22Rv1 (cell line): ENCODE results near the gene CLRN3.

Experiments used
- ZFX ChIP-seq: fragments of 450-650 bp; IDR thresholded peaks from 2 replicates; pipeline ENCODE4 v1.6.1; 2017; ENCODE audit warnings: antibody characterized with exemption, borderline replicate concordance
- TF ChIP-seq, protein P1 (sequence below): fragments of 450-650 bp; IDR thresholded peaks from 2 replicates; pipeline ENCODE4 v1.5.1; 2017; ENCODE audit warnings: mild to moderate bottlenecking

GRCh38 chr10:127877699-127878098 is 15.0 kb downstream of the CLRN3 start:
- TF ChIP-seq, protein P1, sequence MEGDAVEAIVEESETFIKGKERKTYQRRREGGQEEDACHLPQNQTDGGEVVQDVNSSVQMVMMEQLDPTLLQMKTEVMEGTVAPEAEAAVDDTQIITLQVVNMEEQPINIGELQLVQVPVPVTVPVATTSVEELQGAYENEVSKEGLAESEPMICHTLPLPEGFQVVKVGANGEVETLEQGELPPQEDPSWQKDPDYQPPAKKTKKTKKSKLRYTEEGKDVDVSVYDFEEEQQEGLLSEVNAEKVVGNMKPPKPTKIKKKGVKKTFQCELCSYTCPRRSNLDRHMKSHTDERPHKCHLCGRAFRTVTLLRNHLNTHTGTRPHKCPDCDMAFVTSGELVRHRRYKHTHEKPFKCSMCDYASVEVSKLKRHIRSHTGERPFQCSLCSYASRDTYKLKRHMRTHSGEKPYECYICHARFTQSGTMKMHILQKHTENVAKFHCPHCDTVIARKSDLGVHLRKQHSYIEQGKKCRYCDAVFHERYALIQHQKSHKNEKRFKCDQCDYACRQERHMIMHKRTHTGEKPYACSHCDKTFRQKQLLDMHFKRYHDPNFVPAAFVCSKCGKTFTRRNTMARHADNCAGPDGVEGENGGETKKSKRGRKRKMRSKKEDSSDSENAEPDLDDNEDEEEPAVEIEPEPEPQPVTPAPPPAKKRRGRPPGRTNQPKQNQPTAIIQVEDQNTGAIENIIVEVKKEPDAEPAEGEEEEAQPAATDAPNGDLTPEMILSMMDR, result no peak
- TF ChIP-seq ZFX, result no peak
